Heart left ventricle (tissue), 16 donors: Measurements from ENCODE around the gene RAB11FIP2. TPM values are rescaled to one million over a fixed set of nuclear protein-coding genes. Genes with fewer than 3 reads are reported as not detected.

Source experiments
- ATAC-seq, 4 donors: fragments of 200-7000 bp; cut with Tn5 transposase; one replicate each; pipeline ENCODE4 v1.9.1; 2020 to 2022; ENCODE audit warnings: moderate library complexity in 4 of 4, mild to moderate bottlenecking in 3 of 4, moderate number of reproducible peaks in 1 of 4
- DNase-seq, 5 donors: peaks; one replicate each; pipeline ENCODE4 v3.0.0-alpha.2; 2020
- H3K27ac ChIP-seq, 12 donors: fragments of 200-600 bp; sonication (generic) in 4 of 12; one replicate each; pipeline versions ENCODE4 v1.5.0 to v1.8.0; 2016 to 2022; ENCODE audit warnings: mild to moderate bottlenecking in 2 of 12
- H3K27me3 ChIP-seq, 9 donors: fragments of 200-600 bp; sonication (generic) in 2 of 9; one replicate each; pipeline versions ENCODE4 v1.5.1 to v1.8.0; 2016 to 2022; ENCODE audit warnings: mild to moderate bottlenecking in 3 of 9
- H3K36me3 ChIP-seq, 9 donors: fragments of 200-600 bp; sonication (generic) in 2 of 9; one replicate each; pipeline versions ENCODE4 v1.5.0 to v1.8.0; 2018 to 2022; ENCODE audit warnings: mild to moderate bottlenecking in 2 of 9
- H3K4me1 ChIP-seq, 12 donors: fragments of 200-600 bp; sonication (generic) in 4 of 12; one replicate each; pipeline versions ENCODE4 v1.5.0 to v1.8.0; 2016 to 2022; ENCODE audit warnings: mild to moderate bottlenecking in 3 of 12
- H3K4me3 ChIP-seq, 12 donors: fragments of 200-600 bp; sonication (generic) in 4 of 12; one replicate each; pipeline versions ENCODE4 v1.5.0 to v1.8.0; 2017 to 2022; ENCODE audit warnings: mild to moderate bottlenecking in 9 of 12, moderate library complexity in 4 of 12
- H3K9me3 ChIP-seq, 12 donors: fragments of 200-600 bp; sonication (generic) in 4 of 12; one replicate each; pipeline versions ENCODE4 v1.5.0 to v1.8.0; 2016 to 2022; ENCODE audit warnings: mild to moderate bottlenecking in 1 of 12
- CTCF ChIP-seq, 12 donors: fragments of 200-600 bp; sonication (generic) in 4 of 12; IDR thresholded peaks; one replicate each; pipeline versions ENCODE4 v1.5.0 to v1.8.0; 2018 to 2022; ENCODE audit warnings: antibody characterized with exemption in 12 of 12, mild to moderate bottlenecking in 5 of 12
- POLR2A ChIP-seq, 2 donors: fragments of 450-650 bp; IDR thresholded peaks; one replicate each; pipeline ENCODE4 v1.6.1; 2017; ENCODE audit warnings: antibody characterized with exemption in 2 of 2, mild to moderate bottlenecking in 2 of 2, moderate library complexity in 2 of 2
- WGBS, 4 donors: extraction: QIAGEN DNeasy Blood & Tissue Kit in 2 of 4; methylation state at CpG; one replicate each; pipeline versions ENCODE4 v1.1.5 to v1.1.7; 2013 to 2018; 5-methylcytosine and 5-hydroxymethylcytosine counted together
- intact Hi-C, 10 donors: fragments of 100-400 bp; cut with DNase I; formaldehyde crosslinking; loops; one replicate each; pipeline versions ENCODE4 v1.11.1 to v1.14.2; 2022
- polyA plus RNA-seq, 2 donors: library from polyadenylated mRNA; stranded (reverse); fragments of 200-250 nt; gene quantifications; one replicate each; pipeline ENCODE4 v1.2.3, GENCODE V29; 2013
- total RNA-seq, 9 donors: library from RNA; depleted of rRNA in 2 of 9; stranded (reverse); fragments of >200 nt in 2 of 9; fragmentation: NEBNext Ultra II Directional in 3 of 9; extraction: Animal tissue kit (Norgen Biotek cat#: 25700) in 3 of 9; gene quantifications; one replicate each; pipeline versions ENCODE4 v1.1.0 to v1.2.4, GENCODE V29; 2016 to 2023
- donor health status: ischemic (EF 13 %, LVEDD 7.1; RV severe dilation, severe dysfunction).
- donor health status: healthy with polysubstance abuse.
- donor health status: DM: no; HTN: yes; CAD: no.
- donor health status: DM: no; HTN: no; CAD: no.
- donor health status: ischemic (EF 25% LVEDD 6.9; RV normal size, moderate dysfunction).
- donor health status: ischemic (EF 25% LVEDD 5.7; RV mildly dilated, moderate dysfunction).
- donor health status: healthy.
- donor health status: DM: yes; HTN: yes; CAD: no.
- donor health status: ischemic (EF 35%, LVEDD 5.7; RV mildly dilated, moderate dysfunction).
- donor health status: nonischemic (EF 11% LVEDD 7.7; RV severe dilation, severe dysfunction).
- donor health status: DM: yes; HTN: yes; CAD: no.
- donor health status: PGD.
- donor health status: ischemic (EF 29% LVEDD 5.4; RV normal size, mild dysfunction).
- donor health status: nonischemic (EF 23%, LVEDD 6.1; RV moderate dilation, normal function).

The RAB11FIP2 gene
- total and polyA plus RNA-seq, 11 donors, result 1.6 to 20.3 (median 12.3) TPM

DNA sequence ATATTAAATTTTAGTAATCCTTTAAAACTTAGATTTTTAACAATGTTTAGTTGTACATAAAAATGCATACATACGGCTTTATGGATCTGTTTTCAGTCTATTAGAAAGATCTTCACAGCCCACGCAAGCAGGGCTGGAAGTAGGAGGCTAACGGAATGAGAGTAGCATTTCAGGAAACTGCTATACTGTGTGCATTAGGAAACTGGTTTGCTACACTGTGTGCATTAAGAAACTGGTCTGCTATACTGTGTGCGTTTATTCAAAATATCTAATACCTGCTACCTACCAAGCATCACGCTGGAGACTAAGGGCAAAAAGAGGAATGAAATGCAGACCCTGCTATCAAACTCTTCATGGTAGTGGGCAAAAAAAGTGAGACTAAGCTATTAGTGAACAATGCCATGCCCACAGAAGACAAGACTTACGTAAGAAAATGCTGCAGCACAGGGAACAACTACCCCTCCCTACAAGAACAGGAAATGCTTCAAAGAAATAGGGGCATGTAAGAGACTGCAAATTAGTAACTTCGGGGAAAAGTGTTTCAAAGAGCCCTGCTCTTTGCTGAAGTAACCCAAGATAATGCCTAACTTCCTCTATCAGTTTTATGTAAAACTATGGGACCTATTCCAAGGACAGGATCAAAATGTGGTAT lies 11.3 kb downstream of the RAB11FIP2 start:
- WGBS, 4 donors, result 79 to 83% (median 81%) methylated on average over 7 of the region's 7 CpGs
- ATAC-seq, result peak in 2 of 4 donors; percentile 56 to 58
- no peak for TF ChIP-seq CTCF (IDR thresholded peaks at IDR 0.05)
- no peak for TF ChIP-seq POLR2A (IDR thresholded peaks at IDR 0.05)
- H3K9me3 ChIP-seq, result no peaks in the 10 kb centered on the region
- no peak for DNase-seq
- H3K27me3 ChIP-seq, result no peaks in the 10 kb centered on the region
- H3K36me3 ChIP-seq, result peaks cover 0 to 30% (median 14%) of the 10 kb centered on the region in 9 donors
- peak overlapping the region in 1 of 12 donors; percentile 73 for H3K27ac ChIP-seq
- H3K4me3 ChIP-seq, result no peak overlapping the region
- intact Hi-C loops, result loop anchor here in 2 of 10 donors (10.0 kb wide), 2 partner anchors 209 to 289 kb away; no protein-coding TSS in a partner anchor
- peaks cover 0 to 43% (median 16%) of the 10 kb centered on the region in 12 donors for H3K4me1 ChIP-seq

GRCh38 chr10:118034791-118035261 lies 11.9 kb downstream of the RAB11FIP2 start:
- intact Hi-C loops, result loop anchor here in 2 of 10 donors (10.0 kb wide), 2 partner anchors 210 to 290 kb away; no protein-coding TSS in a partner anchor

DNA sequence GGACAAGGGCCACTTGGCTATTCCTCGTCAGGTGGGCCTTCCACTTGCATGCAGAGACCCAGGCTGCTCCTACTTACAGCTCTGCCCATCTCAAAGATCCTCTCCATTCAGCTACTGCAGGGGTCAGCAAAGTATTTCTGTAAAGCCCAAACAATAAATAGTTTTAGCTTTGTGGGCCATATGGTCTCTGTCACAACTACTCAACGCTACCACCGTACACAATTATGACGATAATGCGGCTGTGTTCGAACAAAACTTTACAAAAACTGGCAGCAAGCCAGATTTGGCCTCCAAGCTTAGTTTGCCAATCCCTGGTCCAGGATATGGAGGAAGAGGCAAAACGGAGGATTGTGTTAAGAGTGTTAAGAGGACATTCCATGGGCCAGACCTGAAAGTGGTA lies 12.8 kb downstream of the RAB11FIP2 start:
- Histone ChIP-seq H3K27me3 (no peaks in the 10 kb centered on the region), H3K4me1 (peaks cover 0 to 39% (median 10%) of the 10 kb centered on the region in 12 donors), H3K9me3 (no peaks in the 10 kb centered on the region), H3K4me3 (no peak overlapping the region), H3K36me3 (peaks cover 0 to 28% (median 14%) of the 10 kb centered on the region in 9 donors), H3K27ac (no peak overlapping the region)
- ATAC-seq (no peak), DNase-seq (no peak)
- intact Hi-C loops, result loop anchor here in 2 of 10 donors (10.0 kb wide), 2 partner anchors 211 to 291 kb away; no protein-coding TSS in a partner anchor
- TF ChIP-seq CTCF (IDR thresholded peaks at IDR 0.05) (no peak), POLR2A (IDR thresholded peaks at IDR 0.05) (no peak)
- 48 to 62% (median 53%) methylated on average over 7 of the region's 7 CpGs for WGBS, 4 donors

More at GRCh38 chr10:118034791-118035261, 11.9 kb downstream of the RAB11FIP2 start:
- Histone ChIP-seq H3K4me1 (peaks cover 0 to 39% (median 13%) of the 10 kb centered on the region in 12 donors), H3K27ac (peak overlapping the region in 1 of 12 donors; percentile 73), H3K4me3 (no peak overlapping the region), H3K36me3 (peaks cover 0 to 30% (median 14%) of the 10 kb centered on the region in 9 donors), H3K9me3 (no peaks in the 10 kb centered on the region), H3K27me3 (no peaks in the 10 kb centered on the region)
- no peak for TF ChIP-seq CTCF (IDR thresholded peaks at IDR 0.05)
- no peak for TF ChIP-seq POLR2A (IDR thresholded peaks at IDR 0.05)
- ATAC-seq (peak in 3 of 4 donors; percentile 14 to 62 (median 32)), DNase-seq (no peak)
- 79 to 89% (median 85%) methylated on average over 4 of the region's 4 CpGs for WGBS, 4 donors

- intact Hi-C loops, result loop anchor here in 2 of 10 donors (10.0 kb wide), 2 partner anchors 212 to 292 kb away; no protein-coding TSS in a partner anchor
- no peak for ATAC-seq
- TF ChIP-seq POLR2A (IDR thresholded peaks at IDR 0.05) (no peak), CTCF (IDR thresholded peaks at IDR 0.05) (no peak)
These were observed 14.2 kb downstream of the RAB11FIP2 start for GRCh38 chr10:118032564-118032963.

More at GRCh38 chr10:118032564-118032963, 14.2 kb downstream of the RAB11FIP2 start:
- WGBS, 4 donors, result 92 to 98% (median 95%) methylated on average over 4 of the region's 4 CpGs
- Histone ChIP-seq H3K4me3 (no peak overlapping the region), H3K4me1 (peaks cover 0 to 39% (median 10%) of the 10 kb centered on the region in 12 donors), H3K27me3 (no peaks in the 10 kb centered on the region), H3K9me3 (no peaks in the 10 kb centered on the region), H3K36me3 (peaks cover 0 to 20% (median 14%) of the 10 kb centered on the region in 9 donors), H3K27ac (no peak overlapping the region)
- DNase-seq, result no peak
